Nasal cavity respiratory epithelium epithelial cell of viscerocranial mucosa (primary cell): ENCODE measurements around the gene SPAG5. TPM values are rescaled to one million over a fixed set of nuclear protein-coding genes. Genes with fewer than 3 reads are reported as not detected.

Source experiments
- total RNA-seq: library from RNA; depleted of rRNA; stranded (reverse); fragments of >200 nt; gene quantifications from 2 replicates; pipeline ENCODE4 v1.2.3, GENCODE V29; 2014

The SPAG5 gene, protein sequence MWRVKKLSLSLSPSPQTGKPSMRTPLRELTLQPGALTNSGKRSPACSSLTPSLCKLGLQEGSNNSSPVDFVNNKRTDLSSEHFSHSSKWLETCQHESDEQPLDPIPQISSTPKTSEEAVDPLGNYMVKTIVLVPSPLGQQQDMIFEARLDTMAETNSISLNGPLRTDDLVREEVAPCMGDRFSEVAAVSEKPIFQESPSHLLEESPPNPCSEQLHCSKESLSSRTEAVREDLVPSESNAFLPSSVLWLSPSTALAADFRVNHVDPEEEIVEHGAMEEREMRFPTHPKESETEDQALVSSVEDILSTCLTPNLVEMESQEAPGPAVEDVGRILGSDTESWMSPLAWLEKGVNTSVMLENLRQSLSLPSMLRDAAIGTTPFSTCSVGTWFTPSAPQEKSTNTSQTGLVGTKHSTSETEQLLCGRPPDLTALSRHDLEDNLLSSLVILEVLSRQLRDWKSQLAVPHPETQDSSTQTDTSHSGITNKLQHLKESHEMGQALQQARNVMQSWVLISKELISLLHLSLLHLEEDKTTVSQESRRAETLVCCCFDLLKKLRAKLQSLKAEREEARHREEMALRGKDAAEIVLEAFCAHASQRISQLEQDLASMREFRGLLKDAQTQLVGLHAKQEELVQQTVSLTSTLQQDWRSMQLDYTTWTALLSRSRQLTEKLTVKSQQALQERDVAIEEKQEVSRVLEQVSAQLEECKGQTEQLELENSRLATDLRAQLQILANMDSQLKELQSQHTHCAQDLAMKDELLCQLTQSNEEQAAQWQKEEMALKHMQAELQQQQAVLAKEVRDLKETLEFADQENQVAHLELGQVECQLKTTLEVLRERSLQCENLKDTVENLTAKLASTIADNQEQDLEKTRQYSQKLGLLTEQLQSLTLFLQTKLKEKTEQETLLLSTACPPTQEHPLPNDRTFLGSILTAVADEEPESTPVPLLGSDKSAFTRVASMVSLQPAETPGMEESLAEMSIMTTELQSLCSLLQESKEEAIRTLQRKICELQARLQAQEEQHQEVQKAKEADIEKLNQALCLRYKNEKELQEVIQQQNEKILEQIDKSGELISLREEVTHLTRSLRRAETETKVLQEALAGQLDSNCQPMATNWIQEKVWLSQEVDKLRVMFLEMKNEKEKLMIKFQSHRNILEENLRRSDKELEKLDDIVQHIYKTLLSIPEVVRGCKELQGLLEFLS
- 1.0 and 2.1 TPM in 2 replicates for total RNA-seq

DNA sequence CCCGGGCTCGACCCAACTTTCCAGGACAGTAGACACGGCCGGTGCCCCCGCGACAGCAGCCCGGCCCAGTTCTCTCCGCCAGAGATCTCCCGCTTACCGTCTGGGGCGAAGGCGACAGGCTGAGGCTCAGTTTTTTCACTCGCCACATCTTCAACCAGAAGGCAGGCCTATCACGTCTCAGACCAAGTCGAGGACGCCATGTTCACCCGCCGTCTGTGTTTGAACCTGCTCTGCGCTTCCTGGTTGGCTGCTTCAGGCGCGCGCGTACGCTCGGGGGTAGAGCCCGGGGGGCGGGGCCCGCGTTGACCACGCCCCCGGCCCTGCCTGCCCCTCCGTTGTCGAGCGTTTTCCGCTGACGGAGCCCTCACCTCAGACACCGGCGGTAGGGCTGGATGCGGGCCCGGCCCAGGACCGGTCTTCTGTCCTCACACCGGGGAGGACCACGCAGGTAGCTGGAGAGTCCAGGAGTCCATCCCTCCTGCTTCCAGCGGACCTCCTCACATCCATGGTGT lies at the start of gene SPAG5:
TSS of gene SPAG5 (minus strand) at position 227 of the 512 bp plus-strand sequence. CDS start at position 148, 79 bp downstream.

GRCh38 chr17:28644787-28645575 lies 46.2 kb upstream of the SPAG5 start, which contains the start of gene BLTP2:
Gene BLTP2, minus strand, starts transcription at chr17:28645158. Its CDS starts 102 bp downstream, at chr17:28645056.

DNA sequence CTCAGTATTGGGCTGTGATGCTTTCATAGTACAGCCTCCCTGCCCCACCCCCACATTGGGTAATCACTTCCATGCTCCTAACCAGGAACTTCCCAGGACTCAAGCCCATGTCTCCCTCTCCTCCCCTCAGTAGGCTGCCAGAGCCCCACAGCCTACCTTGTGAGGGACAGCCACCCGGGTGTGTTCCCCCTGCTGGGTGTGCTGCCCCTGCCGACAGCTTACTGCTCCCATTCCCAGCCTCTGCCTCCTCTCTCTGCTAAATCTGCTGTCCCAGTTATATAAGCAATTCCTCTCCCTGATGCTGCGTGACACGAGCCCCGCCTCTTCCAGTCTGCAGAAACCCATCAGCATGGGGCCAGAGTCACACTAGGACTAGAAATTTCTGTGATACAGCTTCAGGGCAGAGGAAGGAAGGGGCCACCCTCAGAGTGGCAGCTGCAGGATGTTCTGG lies 15.1 kb upstream of the SPAG5 start, which contains the start of gene RSKR:
TSS of gene RSKR (minus strand) at position 255 of the 451 bp plus-strand sequence. CDS start at position 231, 24 bp downstream.

GRCh38 chr17:28576758-28577465 lies 21.9 kb downstream of the SPAG5 start, which contains the start of gene ALDOC:
Gene ALDOC, minus strand, starts transcription at chr17:28576895. Its CDS starts 1,363 bp downstream, at chr17:28575532.

DNA sequence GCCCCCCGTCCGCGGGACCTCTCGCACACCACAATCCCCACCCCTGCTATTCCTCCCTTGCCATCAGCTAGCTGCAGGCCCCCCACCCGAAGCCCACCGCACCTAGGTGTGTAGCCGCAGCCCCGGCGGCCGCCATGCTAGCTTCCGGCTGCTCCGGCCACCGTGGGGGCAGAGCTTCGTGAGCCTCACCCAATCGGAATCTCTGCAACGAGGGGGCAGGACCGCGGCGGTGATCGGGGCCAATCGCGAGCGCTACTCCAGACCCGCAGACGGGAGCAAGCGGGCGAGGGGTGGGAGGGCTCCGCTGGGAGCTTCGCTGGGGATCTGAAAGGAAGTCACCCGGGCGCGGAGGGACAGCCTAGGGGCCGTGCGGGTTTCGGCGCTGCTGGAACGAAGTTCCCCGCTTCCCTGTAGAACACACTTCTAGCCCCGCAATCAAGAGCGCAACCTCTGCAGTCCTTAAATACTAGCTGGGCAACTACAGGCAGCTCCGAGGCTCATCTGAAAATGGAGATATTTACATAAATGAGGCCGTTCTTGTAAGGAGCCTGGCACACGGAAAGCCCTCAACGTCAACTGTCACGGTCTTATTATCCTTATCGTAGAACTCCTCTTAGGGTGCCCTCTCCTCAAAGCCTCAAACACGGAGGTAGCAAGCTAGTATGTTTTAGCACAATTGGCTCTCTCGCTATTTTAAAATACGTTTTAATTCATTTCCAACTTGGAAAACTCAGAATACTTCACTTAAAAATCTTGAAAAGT lies 27.3 kb downstream of the SPAG5 start, which contains the start of gene PIGS:
TSS of gene PIGS (minus strand) at position 164 of the 762 bp plus-strand sequence. CDS start at position 136, 28 bp downstream.

DNA sequence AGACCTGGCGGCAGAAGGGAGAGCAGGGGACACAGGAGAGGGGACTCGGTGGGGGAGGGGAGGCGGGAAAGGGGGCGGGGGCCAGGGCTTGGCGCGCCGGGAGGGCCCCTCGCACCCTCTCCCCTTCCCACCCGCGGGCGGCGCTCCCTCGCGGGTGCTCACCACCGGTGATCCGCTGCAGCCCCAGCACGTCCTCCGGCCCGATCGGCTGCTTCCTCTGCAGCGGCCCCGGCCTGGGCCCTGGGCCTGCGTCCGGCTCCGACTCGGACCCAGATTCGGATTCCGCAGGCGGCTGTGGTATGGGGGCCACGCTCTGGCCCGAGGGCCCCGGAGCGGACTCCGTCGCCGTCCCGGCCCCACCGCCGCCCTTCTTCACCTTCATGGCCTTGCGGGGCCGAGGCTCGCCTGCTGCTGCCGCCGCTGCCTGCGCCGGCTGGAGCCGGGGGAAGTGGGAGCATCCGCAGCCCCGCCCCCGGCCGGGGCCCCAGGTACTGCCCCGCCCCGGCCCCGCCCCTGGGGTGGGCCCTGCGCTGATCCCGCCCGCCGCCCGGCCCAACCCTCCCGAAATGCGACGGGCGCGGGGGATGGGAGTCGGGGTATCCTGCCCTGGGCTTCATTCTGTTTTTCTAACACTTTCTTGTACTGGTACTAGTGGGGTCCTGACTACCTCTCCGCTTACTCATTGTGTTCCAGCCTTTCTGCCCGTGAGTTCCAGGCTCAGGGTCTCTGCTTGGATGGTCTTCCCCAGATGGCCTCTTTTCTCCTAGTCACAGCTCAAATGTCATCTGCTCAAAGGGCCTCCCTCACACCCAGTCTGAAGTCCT lies 46.4 kb downstream of the SPAG5 start, which contains the start of gene UNC119:
TSS of gene UNC119 (minus strand) at position 449 of the 824 bp plus-strand sequence. CDS start at position 382, 67 bp downstream.

Other genes starting within 250 kb of the SPAG5 start
- gene POLDIP2, start 241.5 kb downstream of the SPAG5 start, total RNA-seq: 68.7 and 77.2 TPM in 2 replicates
- not detected in 2 replicates for gene SEBOX, start 233.8 kb downstream of the SPAG5 start, total RNA-seq
- gene VTN, start 228.7 kb downstream of the SPAG5 start, total RNA-seq: not detected in 2 replicates
- gene SARM1, start 227.3 kb downstream of the SPAG5 start, total RNA-seq: 0.34 and 0.93 TPM in 2 replicates
- gene SLC46A1, start 192.8 kb downstream of the SPAG5 start, total RNA-seq: 6.2 and 15.6 TPM in 2 replicates
- 0.07 TPM in 1 of 2 replicates, not detected in the other for gene SLC13A2, start 125.4 kb downstream of the SPAG5 start, total RNA-seq
- under 0.01 and 0.14 TPM in 2 replicates for gene FOXN1, start 92.7 kb downstream of the SPAG5 start, total RNA-seq
- gene UNC119, start 46.4 kb downstream of the SPAG5 start, total RNA-seq: 18.1 and 27.8 TPM in 2 replicates
- 43.1 and 68.2 TPM in 2 replicates for gene PIGS, start 27.5 kb downstream of the SPAG5 start, total RNA-seq
- gene ALDOC, start 22.1 kb downstream of the SPAG5 start, total RNA-seq: 24.3 and 41.8 TPM in 2 replicates
- 5.1 and 9.0 TPM in 2 replicates for gene RSKR, start 15.2 kb upstream of the SPAG5 start, total RNA-seq
- gene BLTP2, start 46.1 kb upstream of the SPAG5 start, total RNA-seq: 168 and 188 TPM in 2 replicates
- gene SDF2, start 62.9 kb upstream of the SPAG5 start, total RNA-seq: 35.7 and 43.7 TPM in 2 replicates
- gene SUPT6H, start 63.2 kb upstream of the SPAG5 start, total RNA-seq: 29.4 and 62.4 TPM in 2 replicates
- gene PROCA1, start 112.9 kb upstream of the SPAG5 start, total RNA-seq: under 0.01 and 0.71 TPM in 2 replicates
- gene RAB34, start 118.8 kb upstream of the SPAG5 start, total RNA-seq: 46.3 and 50.2 TPM in 2 replicates
- gene RPL23A, start 121.0 kb upstream of the SPAG5 start, total RNA-seq: 810 and 816 TPM in 2 replicates
- 5.0 and 7.2 TPM in 2 replicates for gene TLCD1, start 127.2 kb upstream of the SPAG5 start, total RNA-seq
- gene NEK8, start 129.8 kb upstream of the SPAG5 start, total RNA-seq: 2.7 and 2.8 TPM in 2 replicates
- 58.4 and 59.9 TPM in 2 replicates for gene TRAF4, start 145.0 kb upstream of the SPAG5 start, total RNA-seq
- gene FAM222B, start 243.8 kb upstream of the SPAG5 start, total RNA-seq: 1.7 and 13.5 TPM in 2 replicates